ENCODE data around the gene ADGRV1. TPM values are rescaled to one million over a fixed set of nuclear protein-coding genes. Genes with fewer than 3 reads are reported as not detected.

Gene ADGRV1
- total and polyA plus RNA-seq, 9 of the 15 experiments (the other 6 are each of a cell fraction or from before 2014, with no cell fraction given), result 21.7 to 156 (median 58.2) TPM

DNA sequence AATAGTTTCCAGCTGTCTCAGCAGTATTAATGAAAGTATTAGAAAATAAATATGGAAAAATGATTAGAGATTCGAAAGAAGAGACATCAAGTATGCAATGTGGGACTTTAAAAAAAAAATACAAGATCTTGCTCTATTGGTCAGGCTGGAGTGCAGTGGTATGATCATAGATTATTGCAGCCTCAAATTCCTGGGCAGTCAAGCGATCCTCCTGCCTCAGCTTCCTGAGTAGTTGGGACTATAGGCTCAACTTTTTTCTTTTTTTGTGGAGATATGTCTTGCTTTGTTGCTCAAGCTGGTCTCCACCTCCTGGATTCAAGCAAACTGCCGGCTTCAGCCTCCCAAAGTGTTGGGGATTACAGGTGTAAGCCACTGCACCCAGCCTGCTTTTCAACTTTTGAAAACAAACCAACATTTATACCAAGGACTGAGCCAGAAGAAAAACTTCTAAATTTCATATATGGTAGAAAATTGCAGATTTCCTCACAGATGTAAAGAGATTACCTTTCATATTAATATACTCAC, 323.1 kb downstream of the ADGRV1 start:
- no peak for ATAC-seq
- Histone ChIP-seq H4K20me1 (replicated peaks; ENCODE audit: control insufficient read depth, insufficient read depth, low read length) (no peaks in the 10 kb centered on the region), H3K36me3 (ENCODE audit: control insufficient read depth, insufficient read depth, low read length) (peaks cover 17% of the 10 kb centered on the region; the same call in 2 of the 3 replicates), H2AFZ (ENCODE audit: low read depth, low read length) (no peak overlapping the region), H3K27ac (ENCODE audit: extremely low read depth, low read depth, low read length) (no peak overlapping the region), H3K4me1 (replicated peaks in 1 of 2; ENCODE audit: control insufficient read depth in 2 of 2, insufficient read depth in 2 of 2, low read length in 2 of 2) (peaks cover 0 to 9% of the 10 kb centered on the region in 2 experiments; a peak in 1 of 5 replicates), H3K9me3 (replicated peaks; ENCODE audit: control insufficient read depth, insufficient read depth, low read depth, low read length) (no peaks in the 10 kb centered on the region), H3K9ac (ENCODE audit: insufficient read depth in 1 of 2, low read depth in 2 of 2, low read length in 2 of 2) (no peak overlapping the region), H3K4me2 (ENCODE audit: insufficient read depth, low read length) (no peak overlapping the region), H3K79me2 (ENCODE audit: control insufficient read depth, insufficient read depth, low read length) (no peaks in the 10 kb centered on the region), H3K4me3 (no peak overlapping the region), H3K27me3 (ENCODE audit: control insufficient read depth in 2 of 2, insufficient read depth in 2 of 2, low read length in 2 of 2) (no peaks in the 10 kb centered on the region), H3K9me1 (ENCODE audit: control insufficient read depth, insufficient read depth, low read length) (no peaks in the 10 kb centered on the region)
- in situ Hi-C loops (cut with MboI), result no loop called here
- 80% methylated on average over 3 of the region's 3 CpGs for WGBS (ENCODE audit: insufficient coverage, low coverage, missing lambda C conversion rate)
- BruUV-seq (replicated peaks), result no TSS peak
- FAIRE-seq, result no peak
- intact Hi-C loops (cut with micrococcal nuclease), result no loop called here
- ChIA-PET POLR2A (no interaction called here), CTCF (ENCODE audit: low intra/inter-chr PET ratio) (no interaction called here)
- no peak for DNase-seq (ENCODE audit: extremely low read depth in 1 of 4, low spot score in 3 of 4)
- TF ChIP-seq CTBP1 (IDR thresholded peaks at IDR 0.05; ENCODE audit: borderline replicate concordance) (no peak), MTA2 (IDR thresholded peaks at IDR 0.05; ENCODE audit: low read depth) (no peak), CEBPG (CRISPR knock-in tag; IDR thresholded peaks at IDR 0.05) (no peak), CEBPG (tag; conservative IDR thresholded peaks at IDR 0.05 in 1 of 2, IDR thresholded peaks at IDR 0.05 in 1 of 2) (no peak), KLF16 (IDR thresholded peaks at IDR 0.05) (no peak), SMARCA4 (IDR thresholded peaks at IDR 0.05) (no peak), CBFA2T3 (IDR thresholded peaks at IDR 0.05) (no peak), PHF21A (IDR thresholded peaks at IDR 0.05; ENCODE audit: borderline replicate concordance, low read depth) (no peak), ZEB2 (IDR thresholded peaks at IDR 0.05) (no peak), ZNF79 (CRISPR knock-in tag; IDR thresholded peaks at IDR 0.05; ENCODE audit: low read depth) (no peak), MBD2 (IDR thresholded peaks at IDR 0.05; ENCODE audit: borderline replicate concordance, low read depth) (no peak), HDAC6 (IDR thresholded peaks at IDR 0.05; ENCODE audit: low read depth, low read length) (no peak)
- TF ChIP-seq, protein P1, sequence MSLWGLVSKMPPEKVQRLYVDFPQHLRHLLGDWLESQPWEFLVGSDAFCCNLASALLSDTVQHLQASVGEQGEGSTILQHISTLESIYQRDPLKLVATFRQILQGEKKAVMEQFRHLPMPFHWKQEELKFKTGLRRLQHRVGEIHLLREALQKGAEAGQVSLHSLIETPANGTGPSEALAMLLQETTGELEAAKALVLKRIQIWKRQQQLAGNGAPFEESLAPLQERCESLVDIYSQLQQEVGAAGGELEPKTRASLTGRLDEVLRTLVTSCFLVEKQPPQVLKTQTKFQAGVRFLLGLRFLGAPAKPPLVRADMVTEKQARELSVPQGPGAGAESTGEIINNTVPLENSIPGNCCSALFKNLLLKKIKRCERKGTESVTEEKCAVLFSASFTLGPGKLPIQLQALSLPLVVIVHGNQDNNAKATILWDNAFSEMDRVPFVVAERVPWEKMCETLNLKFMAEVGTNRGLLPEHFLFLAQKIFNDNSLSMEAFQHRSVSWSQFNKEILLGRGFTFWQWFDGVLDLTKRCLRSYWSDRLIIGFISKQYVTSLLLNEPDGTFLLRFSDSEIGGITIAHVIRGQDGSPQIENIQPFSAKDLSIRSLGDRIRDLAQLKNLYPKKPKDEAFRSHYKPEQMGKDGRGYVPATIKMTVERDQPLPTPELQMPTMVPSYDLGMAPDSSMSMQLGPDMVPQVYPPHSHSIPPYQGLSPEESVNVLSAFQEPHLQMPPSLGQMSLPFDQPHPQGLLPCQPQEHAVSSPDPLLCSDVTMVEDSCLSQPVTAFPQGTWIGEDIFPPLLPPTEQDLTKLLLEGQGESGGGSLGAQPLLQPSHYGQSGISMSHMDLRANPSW (CRISPR knock-in tag; IDR thresholded peaks at IDR 0.05), result no peak

All from K562 (cell line).